ENCODE measurements around the gene CYP27B1. TPM values are rescaled to one million over a fixed set of nuclear protein-coding genes. Genes with fewer than 3 reads are reported as not detected.
A peak's percentile ranks its signal among the peaks of the same experiment; 100 is the strongest.

CYP27B1 gene
- total RNA-seq, 1 donor from 2014 or later: 3.6 TPM

DNA sequence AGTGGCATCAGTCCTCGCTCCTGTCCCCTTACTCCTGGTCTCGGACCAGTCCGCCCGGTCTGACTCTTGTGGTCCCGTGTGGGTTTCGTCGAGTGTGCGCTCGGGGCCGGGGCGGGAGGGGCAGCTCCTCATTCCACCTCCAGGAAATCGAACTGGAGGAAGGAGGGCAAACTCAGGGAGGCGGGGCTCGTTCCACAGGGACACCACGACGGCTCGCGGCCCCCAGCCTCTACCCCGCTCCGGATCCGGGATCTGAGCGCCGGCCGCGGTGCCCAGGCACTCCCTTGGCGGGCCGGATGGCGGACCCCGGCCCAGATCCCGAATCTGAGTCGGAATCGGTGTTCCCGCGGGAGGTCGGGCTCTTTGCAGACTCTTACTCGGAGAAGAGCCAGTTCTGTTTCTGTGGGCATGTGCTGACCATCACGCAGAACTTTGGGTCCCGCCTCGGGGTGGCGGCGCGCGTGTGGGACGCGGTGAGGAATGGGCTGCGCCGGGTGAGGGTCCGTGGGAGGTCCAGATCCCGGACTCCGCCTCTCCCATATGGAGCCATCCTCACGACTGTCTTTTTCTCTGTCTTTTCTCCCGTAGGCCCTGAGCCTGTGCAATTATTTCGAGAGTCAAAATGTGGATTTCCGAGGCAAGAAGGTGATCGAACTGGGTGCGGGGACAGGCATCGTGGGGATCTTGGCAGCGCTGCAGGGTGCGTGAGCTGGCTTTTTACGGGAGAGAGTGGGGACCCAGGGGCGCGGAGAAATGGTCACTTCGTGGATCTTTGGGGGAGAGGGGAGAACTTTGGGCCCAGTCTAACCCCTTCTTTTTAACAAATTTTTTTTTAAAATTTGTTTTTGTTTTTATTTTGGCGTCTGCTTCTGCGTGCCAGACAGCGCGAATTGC lies 5.8 kb upstream of the CYP27B1 start, which contains the start of gene EEF1AKMT3:
TSS of gene EEF1AKMT3 (plus strand) at position 186 of the 894 bp plus-strand sequence. CDS start at position 297, 111 bp downstream.
- DNase-seq (ENCODE audit: low read depth): no peak

DNA sequence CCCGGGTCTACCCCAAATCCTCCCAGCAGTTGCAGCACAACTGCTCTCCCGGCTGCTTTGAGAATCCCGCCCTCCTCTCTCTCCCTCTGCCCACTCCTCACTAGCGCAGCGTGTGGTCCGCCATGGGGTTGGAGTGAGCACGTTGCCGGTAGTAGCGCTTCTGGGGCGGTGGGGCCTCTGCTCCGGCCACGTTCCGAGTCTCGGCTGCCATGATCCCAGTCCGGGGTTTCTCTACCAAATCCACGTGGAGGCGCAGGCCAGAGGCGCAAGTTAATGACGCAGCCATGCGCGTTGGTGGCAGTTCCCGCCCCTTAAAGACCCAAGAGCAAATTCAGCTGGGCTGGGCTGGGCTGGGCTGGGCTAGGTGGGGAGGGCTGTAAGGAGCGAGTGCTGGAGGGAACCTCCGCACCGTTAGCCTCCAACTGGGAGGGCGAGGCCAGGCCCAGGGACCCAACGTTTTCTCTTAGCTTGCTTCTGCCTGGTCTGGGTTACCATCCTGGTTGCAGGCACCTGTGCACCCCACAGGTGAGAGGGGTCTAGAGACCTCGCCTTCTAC lies 5.1 kb upstream of the CYP27B1 start, which contains the start of gene METTL1:
TSS of gene METTL1 (minus strand) at position 233 of the 556 bp plus-strand sequence. CDS start at position 211, 22 bp downstream.
- DNase-seq (ENCODE audit: low read depth): no peak
- peak within 1 kb of the TSS; percentile 76 for H3K4me3 ChIP-seq (ENCODE audit: low read depth, low read length)
- TF ChIP-seq, protein P1, sequence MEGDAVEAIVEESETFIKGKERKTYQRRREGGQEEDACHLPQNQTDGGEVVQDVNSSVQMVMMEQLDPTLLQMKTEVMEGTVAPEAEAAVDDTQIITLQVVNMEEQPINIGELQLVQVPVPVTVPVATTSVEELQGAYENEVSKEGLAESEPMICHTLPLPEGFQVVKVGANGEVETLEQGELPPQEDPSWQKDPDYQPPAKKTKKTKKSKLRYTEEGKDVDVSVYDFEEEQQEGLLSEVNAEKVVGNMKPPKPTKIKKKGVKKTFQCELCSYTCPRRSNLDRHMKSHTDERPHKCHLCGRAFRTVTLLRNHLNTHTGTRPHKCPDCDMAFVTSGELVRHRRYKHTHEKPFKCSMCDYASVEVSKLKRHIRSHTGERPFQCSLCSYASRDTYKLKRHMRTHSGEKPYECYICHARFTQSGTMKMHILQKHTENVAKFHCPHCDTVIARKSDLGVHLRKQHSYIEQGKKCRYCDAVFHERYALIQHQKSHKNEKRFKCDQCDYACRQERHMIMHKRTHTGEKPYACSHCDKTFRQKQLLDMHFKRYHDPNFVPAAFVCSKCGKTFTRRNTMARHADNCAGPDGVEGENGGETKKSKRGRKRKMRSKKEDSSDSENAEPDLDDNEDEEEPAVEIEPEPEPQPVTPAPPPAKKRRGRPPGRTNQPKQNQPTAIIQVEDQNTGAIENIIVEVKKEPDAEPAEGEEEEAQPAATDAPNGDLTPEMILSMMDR (conservative IDR thresholded peaks at IDR 0.05; ENCODE audit: low read depth, low read length): no peak

More for the DNA sequence above, 5.8 kb upstream of the CYP27B1 start, which contains the start of gene EEF1AKMT3:
- peak within 1 kb of the TSS; percentile 76 for H3K4me3 ChIP-seq (ENCODE audit: low read depth, low read length)
- TF ChIP-seq, protein P1 (conservative IDR thresholded peaks at IDR 0.05; ENCODE audit: low read depth, low read length): no peak

DNA sequence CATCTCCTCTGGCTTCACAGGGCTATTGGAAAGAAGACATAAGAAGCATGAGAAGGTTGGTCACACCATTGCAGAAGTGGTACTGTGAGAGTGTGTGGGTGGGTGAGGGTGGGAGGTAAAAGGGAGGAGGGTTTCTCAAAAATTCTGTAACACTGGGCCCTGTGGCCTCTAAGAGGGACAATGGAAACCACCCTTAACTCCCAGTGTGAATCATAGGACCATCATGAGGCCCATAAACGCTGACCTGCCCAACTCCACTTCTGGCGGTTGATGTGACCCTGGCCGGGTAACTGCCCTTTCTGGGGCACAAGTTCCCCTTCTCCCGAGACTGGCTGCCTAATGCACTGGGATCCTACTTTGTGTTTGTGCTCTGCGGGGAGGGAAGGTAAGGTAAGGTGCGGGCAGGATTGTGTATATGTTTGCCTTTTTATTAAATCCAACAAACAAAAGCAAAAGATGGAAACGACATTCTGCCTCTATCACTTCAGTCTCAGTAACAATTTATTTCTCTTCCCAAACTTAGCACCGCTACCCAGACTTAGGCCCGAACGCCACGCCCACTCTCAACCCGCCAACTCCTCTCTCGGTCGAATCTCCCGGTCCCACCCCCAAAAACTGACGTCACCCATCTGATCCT lies 4.5 kb upstream of the CYP27B1 start:
- peak overlapping the region; percentile 76 for H3K4me3 ChIP-seq (ENCODE audit: low read depth, low read length)
- no peak for DNase-seq (ENCODE audit: low read depth)
- TF ChIP-seq, protein P1 (conservative IDR thresholded peaks at IDR 0.05; ENCODE audit: low read depth, low read length): no peak

DNA sequence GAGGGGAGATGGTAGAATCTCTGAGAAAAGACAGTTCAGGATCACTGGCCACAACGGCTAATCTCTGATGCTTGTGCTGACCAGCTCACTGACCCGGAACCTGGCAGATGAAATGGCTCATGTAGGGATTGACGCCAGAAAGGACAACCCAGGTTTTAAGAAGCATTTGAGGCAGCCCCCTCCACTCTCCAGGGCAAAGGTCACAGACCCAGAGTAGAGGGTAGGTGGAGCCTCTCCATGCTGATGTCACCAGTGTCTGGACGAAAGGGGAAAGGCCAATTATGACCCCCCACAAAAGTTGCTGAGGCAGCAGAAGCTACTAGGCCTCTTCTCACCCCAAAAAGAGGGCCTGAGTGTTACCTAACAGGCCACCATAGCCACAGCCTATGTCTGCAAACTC lies 3.9 kb upstream of the CYP27B1 start:
- no peak for DNase-seq (ENCODE audit: low read depth)
- TF ChIP-seq, protein P1 (conservative IDR thresholded peaks at IDR 0.05; ENCODE audit: low read depth, low read length): no peak
- peak overlapping the region; percentile 76 for H3K4me3 ChIP-seq (ENCODE audit: low read depth, low read length)

DNA sequence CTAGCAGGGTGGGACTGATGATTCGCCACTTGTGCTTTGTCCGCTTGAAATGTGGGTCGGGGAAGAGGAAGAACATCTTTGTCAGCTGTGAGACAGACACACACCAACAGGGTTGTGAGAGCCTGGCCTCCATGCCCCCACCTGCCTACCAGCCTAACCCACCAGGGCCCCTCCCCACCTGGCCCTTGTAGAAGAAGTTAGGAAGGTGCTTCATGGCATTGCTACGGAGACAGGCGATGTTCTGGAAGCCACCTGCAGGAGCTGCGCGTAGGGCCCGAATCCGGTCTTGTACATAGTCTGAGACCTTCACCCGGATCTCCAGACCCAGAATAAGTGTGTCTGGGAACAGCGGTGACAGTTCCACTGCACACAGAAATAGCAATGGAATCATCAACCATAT lies 2.7 kb upstream of the CYP27B1 start:
- no peak for DNase-seq (ENCODE audit: low read depth)

DNA sequence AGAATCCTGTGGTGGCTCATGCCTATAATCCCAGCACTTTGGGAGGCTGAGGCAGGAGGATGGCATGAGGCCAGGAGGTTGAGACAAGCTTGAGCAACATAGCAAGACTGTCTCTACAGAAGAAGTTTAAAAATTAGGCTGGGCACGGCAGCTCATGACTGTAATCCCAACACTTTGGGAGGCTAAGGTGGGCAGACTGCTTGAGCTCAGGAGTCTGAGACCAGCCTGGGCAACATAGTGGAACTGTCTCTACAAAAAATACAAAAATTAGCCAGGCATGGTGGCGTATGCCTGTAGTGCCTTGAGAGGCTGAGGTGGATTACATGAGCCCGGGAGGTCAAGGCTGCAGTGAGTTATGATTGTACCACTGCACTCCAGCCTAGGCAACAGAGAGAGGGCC lies 998 bp upstream of the CYP27B1 start:
- no peak overlapping the region for H3K4me3 ChIP-seq (ENCODE audit: low read depth, low read length)
- TF ChIP-seq, protein P1 (conservative IDR thresholded peaks at IDR 0.05; ENCODE audit: low read depth, low read length): no peak
- DNase-seq (ENCODE audit: low read depth): no peak

More for the DNA sequence above, 2.7 kb upstream of the CYP27B1 start:
- TF ChIP-seq, protein P1 (conservative IDR thresholded peaks at IDR 0.05; ENCODE audit: low read depth, low read length): no peak
- no peak overlapping the region for H3K4me3 ChIP-seq (ENCODE audit: low read depth, low read length)

All from epithelial cell of proximal tubule (primary cell).